ENCODE data around the gene PRAME.
A peak's percentile ranks its signal among the peaks of the same experiment; 100 is the strongest.

Gene PRAME

DNA sequence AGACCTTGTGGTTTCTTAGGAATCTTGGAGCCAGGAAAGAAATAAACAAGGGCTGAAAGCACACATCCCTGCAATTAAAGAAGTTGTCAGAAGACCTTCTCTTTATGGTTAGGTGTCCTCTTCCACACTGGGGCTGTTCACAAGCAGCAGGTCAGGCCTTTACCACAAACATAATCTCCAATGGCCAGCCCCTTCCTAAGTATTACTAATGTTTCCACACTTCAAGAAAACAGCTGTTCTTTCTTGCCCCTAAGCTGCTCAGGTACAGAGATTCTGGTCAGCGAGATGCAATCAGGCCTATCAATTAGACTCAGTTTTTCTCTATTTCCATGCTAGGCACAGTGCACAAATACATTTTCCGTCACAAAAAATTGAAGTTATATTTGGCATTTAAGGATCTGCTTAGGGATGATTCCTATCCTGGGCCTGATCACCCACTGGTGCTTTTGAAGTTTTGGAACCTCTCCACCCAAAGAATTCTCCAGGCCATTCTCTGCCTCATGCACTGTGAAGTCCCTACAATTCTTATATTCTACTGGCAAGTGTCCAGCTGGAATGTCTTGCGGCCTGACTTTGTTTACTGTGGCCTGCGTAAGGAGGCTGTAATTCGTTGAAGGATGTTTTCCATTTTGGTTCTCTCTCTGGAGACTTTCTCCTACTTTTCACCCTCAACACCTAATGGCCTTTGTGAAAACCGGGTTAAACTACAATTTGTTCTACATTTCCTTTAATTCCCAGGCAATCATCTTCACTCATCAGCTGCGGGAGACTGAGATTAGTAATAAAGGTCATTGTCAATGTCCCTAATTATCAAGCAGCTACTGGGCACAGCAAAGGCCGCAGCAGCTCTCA is 5.1 kb downstream of the PRAME start:
- FAIRE-seq (no peak), DNase-seq (ENCODE audit: insufficient read length, low spot score) (no peak)
- TF ChIP-seq, protein P1, sequence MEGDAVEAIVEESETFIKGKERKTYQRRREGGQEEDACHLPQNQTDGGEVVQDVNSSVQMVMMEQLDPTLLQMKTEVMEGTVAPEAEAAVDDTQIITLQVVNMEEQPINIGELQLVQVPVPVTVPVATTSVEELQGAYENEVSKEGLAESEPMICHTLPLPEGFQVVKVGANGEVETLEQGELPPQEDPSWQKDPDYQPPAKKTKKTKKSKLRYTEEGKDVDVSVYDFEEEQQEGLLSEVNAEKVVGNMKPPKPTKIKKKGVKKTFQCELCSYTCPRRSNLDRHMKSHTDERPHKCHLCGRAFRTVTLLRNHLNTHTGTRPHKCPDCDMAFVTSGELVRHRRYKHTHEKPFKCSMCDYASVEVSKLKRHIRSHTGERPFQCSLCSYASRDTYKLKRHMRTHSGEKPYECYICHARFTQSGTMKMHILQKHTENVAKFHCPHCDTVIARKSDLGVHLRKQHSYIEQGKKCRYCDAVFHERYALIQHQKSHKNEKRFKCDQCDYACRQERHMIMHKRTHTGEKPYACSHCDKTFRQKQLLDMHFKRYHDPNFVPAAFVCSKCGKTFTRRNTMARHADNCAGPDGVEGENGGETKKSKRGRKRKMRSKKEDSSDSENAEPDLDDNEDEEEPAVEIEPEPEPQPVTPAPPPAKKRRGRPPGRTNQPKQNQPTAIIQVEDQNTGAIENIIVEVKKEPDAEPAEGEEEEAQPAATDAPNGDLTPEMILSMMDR (IDR thresholded peaks at IDR 0.05; ENCODE audit: insufficient read depth, missing control alignments), result no peak

- no peak for DNase-seq (ENCODE audit: insufficient read length, low spot score)
- TF ChIP-seq, protein P1 (IDR thresholded peaks at IDR 0.05; ENCODE audit: insufficient read depth, missing control alignments), result no peak
- FAIRE-seq, result no peak
Measured at GRCh38 chr22:22553141-22553540, 5.9 kb downstream of the PRAME start.

DNA sequence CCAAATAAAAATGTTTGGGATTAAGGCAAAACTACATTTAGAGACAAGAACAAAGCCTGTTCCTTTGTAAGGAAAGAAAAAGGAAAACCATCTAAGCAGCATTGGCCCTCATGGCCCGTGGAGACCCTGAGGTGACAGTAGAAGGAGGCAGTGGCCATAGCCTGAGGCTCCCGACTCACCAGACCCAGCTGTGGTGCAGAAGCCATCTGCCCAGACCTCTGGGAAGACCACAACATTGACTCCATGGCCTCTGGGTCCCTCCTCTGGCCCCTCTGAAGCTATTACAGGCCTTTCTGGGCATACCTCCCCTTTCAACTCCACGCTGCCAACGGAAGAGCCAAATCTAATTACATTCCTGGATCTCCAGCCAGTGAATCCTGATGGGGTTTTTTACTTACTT is 6.4 kb downstream of the PRAME start:
- DNase-seq (ENCODE audit: insufficient read length, low spot score) (no peak), FAIRE-seq (no peak)
- TF ChIP-seq, protein P1 (IDR thresholded peaks at IDR 0.05; ENCODE audit: insufficient read depth, missing control alignments), result peak; percentile 11

DNA sequence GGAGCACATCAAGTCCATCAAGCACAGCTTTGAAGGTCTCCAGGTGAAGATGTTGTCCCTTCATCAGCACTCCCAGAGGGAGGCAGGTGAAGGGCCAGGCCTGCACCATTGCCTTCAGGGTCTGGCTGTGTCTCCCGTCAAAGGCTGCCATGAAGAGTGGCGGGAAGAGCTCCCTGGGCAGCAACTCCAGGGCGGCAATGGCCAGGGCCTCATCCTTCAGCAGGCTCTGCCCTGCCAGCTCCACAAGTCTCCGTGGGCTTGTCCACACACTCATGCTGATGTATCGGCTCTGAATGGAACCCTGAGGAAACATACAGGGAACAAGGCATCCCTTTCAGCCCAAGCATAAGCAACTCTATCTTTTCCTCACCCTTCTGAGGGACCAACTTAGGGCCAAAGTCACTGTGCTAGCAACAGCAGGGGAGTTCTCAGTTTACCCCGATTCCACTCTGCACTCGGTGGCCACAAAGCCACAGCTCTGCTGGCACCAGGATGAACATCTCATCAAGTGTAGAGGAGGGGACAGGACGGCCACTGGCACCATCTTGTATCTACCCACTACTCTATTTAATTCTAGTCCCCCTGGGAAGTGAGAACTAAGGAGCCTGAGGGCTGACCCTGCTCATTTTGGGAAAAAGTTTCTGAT is 8.2 kb downstream of the PRAME start:
- FAIRE-seq (no peak), DNase-seq (ENCODE audit: insufficient read length, low spot score) (no peak)
- TF ChIP-seq, protein P1 (IDR thresholded peaks at IDR 0.05; ENCODE audit: insufficient read depth, missing control alignments), result no peak

DNA sequence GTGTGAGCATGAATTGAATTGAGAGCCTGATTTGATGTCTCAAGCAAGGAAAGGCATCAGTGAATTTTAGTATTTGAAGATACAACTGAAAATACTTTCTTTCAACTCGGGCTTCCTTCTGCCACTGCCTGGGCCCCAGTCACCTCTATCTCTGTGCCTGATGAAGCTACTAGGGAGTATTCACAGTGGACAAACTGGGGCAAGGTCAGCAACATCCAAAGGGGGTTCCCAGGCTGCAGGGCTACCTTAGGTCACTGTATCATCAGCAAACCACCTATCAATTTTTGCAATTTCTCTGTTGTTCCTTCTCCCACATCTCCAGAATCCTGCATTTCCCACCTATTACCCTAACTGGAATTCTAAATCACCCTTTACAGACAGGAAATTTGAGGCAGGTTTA is 10.2 kb downstream of the PRAME start:
- FAIRE-seq (no peak), DNase-seq (ENCODE audit: insufficient read length, low spot score) (no peak)
- TF ChIP-seq, protein P1 (IDR thresholded peaks at IDR 0.05; ENCODE audit: insufficient read depth, missing control alignments), result no peak

DNA sequence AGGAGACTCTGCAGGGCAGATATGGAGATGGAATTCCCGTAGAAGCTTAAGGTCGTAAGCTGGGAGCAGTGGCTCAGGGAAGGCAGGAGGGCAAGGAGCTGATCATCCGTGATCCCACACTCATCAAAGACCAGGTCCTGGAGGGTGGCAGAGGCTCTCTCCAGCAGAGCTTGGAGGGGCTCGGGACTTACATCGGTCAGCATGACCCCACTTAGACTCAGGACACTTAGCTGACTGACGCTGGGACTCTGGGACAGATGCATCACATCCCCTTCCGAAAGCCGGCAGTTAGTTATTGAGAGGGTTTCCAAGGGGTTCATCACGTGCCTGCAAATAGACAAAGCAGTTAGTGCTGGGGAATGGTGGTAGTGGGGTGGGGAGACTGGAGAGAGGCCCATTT is 10.7 kb downstream of the PRAME start:
- DNase-seq (ENCODE audit: insufficient read length, low spot score) (no peak), FAIRE-seq (no peak)
- TF ChIP-seq, protein P1 (IDR thresholded peaks at IDR 0.05; ENCODE audit: insufficient read depth, missing control alignments), result no peak

Data from D721Med (cell line).